HG03175 (cell line): Measurements from ENCODE around the gene GSKIP.
"Not testable (repeated sequence)": the region's sequence is repeated elsewhere in the genome, so short reads cannot be mapped to it uniquely, and the experiment has no call there.

Experiments used
- ATAC-seq: cut with Tn5 transposase; IDR thresholded peaks from one replicate; pipeline ENCODE4 v1.9.1; 2021; ENCODE audit warnings: mild to moderate bottlenecking, moderate library complexity; ENCODE audit not compliant: unreplicated experiment

Gene GSKIP, protein sequence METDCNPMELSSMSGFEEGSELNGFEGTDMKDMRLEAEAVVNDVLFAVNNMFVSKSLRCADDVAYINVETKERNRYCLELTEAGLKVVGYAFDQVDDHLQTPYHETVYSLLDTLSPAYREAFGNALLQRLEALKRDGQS

DNA sequence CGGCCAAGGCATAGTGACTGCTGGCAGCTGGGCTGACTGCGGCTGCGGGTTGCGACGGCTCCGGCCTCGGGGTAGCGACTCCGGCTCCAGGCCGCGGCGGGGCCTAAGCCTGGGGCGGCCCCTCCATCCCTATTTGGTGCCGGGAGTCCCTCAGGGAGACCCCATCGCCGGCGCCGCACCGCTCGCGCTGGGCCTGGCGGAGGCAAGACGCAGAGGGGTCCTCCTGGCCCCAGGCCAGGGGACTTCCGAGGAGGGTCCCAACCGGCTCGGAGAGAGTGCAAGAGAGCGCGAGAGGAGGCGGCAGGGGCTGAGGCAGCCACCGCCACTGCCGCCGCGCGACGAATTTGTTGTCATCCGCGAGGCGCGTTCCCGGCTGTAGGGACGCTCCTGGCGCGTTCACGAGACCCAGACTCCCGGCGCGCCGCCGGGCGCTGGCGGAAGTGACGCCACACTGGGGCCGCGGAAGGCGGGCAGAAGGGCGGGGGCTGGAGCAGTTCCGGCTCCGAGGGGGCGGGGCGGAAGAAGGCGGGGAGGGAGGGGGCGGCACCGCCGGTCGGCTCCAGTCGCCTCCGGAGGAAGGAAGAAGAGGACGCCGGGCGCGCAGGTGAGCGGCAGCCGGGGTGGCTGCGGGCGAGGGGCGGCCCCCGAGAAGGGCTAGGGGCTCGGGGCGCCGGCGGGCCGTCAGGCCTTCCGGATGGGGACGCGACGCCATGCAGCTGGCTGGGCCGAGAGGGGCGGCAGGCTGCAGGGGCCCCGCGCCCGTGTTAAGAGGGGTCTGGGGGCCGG, at the start of gene GSKIP, which contains the start of gene ATG2B:
TSS of gene GSKIP (plus strand) at position 562 of the 786 bp plus-strand sequence. CDS start 18,722 bp downstream, outside the sequence.
TSS of gene ATG2B (minus strand) at position 377 of the 786 bp plus-strand sequence. CDS start at position 12, 365 bp downstream.
- ATAC-seq, result peak; percentile 76

DNA sequence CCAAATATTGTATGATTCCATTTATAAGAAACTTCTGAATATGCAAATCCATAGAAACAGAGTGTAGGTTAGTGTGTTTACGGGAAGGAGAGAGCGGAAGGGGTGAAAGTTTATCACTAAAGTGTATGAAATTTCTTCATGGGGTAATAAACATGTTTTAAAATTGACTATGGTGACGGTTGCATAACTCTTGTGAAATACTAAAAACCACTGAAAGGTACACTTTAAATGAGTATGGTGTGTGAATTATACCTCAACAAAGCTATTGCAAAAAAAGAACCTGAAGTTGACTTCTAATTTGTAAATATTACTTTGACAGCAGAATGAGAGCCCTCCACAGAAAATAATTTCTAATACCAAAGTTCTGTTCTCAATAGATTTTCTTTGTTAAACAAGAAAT, 47.2 kb upstream of the GSKIP start:
- no peak for ATAC-seq

DNA sequence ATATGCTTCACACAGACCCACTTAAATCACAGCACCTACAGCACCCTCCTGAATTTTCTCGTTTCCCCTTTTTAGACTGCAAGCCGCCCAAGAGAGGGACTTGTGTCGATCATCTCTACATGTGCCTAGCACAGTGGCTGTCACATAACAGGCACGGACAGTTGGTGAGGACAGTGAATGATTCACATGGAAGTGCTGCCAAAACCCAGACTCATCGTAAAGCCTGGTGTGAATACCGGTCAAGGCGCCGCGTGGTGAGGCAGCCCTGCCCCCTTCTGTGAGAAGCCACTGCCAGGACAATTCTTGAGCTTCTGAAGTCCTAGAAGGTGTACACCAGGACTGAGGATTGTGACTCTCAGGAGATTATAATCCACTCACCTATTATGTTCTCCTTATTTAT, 44.5 kb upstream of the GSKIP start:
- no peak for ATAC-seq

DNA sequence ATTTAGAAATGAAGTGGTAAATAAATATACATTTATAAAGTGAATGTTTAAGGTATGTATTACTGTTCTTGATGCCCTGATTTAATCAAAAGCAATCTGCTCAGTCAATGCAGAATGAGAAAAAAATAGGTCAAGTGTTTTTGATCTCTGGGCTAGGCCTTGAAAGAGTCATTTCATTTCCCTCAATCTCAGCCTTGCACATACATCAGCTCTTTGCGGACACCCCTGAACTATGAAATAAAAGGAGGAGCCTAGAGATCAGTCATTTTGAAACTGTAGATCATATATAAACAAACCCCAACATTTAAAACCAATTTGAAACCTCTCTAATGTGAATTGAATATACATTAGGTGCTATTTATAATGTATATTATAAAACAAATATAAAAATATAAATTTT, 42.7 kb upstream of the GSKIP start:
- ATAC-seq, result no peak

DNA sequence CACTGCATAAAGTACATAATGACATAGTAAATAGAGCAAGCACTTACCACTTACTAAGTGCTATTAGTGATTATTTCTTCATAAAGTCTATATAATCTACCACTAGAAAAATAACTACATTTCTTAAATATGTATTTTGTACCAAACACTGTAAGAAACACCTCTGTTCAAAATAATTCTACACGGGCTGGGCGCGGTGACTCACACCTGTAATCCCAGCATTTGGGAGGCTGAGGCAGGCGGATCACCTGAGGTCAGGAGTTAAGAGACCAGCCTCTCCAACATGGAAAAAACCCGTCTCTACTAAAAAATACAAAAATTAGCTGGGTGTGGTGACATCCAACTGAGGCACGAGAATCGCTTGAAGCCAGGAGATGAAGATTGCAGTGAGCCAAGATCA, 39.1 kb upstream of the GSKIP start:
- ATAC-seq, result no peak

DNA sequence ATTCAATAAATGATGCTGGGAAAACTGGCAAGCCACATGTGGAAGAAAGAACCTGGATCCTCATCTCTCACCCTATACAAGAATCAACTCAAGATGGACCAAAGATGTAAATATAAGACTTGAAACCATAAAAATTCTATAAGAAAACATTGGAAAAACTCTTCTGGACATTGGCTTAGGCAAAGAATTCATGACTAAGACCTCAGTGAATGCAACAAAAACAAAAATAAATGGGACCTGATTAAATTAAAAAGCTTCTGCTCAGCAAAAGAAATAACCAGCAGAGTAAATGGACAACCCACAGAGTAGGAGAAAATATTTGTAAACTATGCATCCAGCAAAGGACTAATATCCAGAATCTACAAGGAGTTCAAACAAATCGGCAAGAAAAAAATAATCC, 24.8 kb upstream of the GSKIP start:
- no peak for ATAC-seq

DNA sequence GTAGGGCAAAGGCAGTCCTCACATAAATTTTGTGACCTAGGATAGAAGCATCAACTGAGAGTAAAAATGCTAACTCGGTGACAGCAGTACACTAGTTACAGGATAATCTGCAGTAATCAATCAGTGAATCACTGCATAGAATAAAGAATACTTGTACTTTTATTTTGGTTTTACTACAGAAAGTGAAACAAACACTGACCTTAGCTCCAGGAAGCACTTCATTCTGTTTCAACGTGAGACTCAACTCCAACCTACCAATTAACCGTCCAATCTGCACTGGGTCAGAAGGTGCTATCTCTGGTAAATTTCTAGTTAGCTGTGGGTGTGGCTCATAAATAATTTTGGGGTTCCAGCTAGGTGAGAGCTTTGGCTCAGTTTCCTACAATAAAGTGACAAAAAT, 22.0 kb upstream of the GSKIP start:
- ATAC-seq, result no peak

DNA sequence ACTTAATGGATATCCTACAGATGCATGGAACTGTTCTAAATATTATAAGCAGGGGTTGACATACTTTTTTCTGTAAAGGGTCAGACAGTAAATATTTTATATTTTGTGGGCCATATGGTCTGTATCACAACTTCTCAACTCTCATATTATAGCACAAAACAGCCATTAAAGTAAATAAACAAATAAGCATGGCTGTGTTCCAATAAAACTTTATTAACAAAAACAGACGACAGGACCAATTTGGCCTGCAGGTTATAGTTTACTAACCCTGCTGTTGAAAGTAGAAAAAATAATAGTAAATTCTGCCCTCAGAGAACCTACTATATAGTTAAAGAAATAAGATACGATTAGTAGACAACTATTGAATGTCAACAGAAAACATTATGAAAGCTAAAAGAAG, 17.7 kb upstream of the GSKIP start:
- ATAC-seq, result no peak

DNA sequence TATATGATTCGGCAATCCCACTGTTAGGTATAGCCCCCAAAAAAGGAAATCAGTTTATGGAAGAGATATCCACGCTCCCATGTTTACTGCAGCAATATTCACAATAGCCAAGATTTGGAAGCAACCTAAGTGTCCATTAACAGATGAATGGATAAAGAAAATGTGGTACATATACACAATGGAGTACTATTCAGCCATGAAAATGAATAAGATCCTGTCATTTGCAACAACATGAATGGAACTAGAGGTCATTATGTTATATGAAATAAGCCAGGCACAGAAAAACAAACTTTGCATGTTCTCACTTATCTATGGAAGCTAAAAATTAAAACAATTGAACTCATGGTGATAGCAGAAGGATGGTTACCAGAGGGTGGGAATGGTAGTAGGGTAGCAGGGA, 15.4 kb upstream of the GSKIP start:
- not testable (repeated sequence) for ATAC-seq

DNA sequence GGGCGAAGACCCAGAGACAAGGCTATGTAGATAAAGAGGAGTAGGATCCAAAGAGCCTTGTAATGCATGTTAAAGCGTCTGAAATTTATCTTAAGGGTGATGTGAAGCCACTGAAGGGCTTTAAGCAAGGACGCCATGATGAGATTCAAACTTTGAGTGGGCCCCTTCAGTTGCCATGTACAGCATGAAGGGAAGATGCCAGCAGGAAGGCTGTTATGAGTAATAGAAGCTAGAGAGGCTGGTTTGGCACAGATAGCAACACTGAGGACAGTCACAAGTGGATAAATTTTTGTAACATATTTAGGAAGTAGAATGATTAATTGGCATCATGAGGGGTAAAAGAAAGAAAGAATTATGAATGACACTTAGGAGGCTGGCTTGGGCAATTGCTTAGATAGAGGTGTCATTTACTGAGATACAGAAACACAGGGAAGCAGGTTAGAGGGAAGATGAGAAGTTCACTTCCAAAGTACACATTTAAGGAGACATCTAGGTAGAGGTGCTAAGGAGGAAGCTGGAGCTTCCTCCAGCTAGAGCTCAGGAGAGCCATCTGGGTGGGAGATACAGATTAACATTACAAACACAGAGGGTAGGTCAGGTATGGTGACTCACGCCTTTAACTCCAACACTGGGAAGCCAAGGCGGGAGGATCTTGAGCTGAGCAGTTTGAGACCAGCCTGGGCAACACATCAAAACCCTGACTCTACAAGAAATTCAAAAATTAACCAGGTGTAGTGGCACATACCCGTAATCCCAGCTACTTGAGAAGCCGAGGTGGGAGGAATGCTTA, 13.8 kb upstream of the GSKIP start:
- no peak for ATAC-seq

DNA sequence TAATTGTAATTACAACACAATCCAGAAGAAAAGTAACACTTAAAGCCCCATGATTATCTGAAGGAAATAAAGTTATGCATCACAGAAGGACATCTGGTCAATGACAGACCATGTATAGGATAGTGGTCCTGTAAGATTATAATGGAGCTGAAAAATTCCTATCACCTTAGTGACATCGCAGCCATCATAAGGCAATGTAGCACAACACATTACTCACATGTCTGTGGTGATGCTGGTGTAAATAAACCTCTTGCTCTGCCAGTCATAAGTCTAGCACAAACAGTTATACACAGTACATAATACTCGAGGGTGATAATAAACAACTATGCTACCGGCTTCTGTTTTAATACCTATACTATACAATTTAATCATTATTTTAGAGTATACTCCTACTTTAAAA, 11.3 kb upstream of the GSKIP start:
- ATAC-seq, result no peak

DNA sequence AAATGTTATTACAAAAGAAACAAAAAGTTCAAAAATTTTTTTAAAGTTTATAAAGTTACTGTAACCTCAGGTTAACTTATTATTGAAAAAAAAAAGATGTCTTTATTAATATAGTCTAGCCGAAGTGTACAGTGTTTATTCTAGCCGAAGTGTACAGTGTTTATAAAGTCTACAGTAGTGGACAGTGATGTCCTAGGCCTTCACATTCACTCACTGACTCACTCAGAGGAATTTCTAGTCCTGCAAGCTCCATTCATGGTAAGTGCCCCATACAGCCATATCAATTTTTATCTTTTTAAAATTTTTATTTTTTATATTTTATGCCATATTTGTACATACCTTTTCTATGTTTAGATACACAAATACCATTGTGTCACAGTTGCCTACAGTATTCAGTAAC, 10.6 kb upstream of the GSKIP start:
- ATAC-seq, result no peak

DNA sequence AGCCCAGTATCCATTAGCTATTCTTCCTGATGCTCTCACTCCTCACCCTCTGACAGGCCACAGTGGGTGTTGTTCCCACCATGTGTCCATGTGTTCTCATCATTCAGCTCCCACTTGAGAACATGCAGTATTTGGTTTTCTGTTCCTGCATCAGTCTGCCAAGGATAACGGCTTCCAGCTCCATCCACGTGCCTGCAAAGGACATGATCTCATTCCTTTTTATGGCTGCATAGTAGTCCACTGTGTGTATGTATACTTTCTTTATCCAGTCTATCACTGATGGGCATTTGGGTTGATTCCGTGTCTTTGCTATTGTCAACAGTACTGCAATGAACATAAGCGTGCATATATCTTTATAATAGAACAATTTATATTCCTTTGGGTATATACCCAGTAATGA, 9.1 kb upstream of the GSKIP start:
- ATAC-seq, result no peak

DNA sequence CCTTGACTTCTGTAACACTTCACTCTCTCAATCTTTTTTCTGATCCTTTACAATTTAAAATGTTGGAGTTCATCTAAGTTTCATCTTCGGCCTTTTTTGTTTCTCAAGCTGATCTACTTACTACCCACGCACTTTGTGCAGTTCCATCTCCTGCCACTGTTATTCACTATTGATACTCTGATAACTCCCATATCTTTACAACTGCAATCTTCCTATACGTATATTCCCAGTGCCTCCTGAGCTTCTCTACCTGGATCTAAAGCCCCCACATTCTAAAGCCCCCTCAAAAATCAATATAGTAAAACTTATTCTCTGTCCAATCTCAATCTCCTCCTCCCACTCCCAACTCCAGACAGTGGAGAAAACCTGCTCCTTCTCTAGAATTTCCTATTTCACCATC, 6.1 kb upstream of the GSKIP start:
- no peak for ATAC-seq

DNA sequence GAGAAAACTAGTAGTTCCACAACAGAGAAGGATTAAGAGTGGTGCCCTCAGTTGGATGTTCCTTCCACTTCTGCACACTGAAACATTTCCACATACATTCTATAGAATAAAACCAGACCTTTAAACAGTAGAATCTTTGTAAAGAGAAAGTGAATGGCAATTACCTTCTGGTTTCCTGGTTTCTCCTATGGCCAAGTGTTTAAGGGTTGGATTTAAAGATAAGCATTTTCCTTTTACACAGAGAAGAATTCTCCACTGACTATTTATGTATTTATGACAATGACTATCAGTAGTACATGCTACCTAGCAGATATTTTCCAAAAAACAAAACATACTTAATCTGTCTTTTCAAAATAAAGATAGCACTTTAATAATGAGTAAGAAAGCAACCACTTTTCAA, 3.4 kb upstream of the GSKIP start:
- no peak for ATAC-seq

DNA sequence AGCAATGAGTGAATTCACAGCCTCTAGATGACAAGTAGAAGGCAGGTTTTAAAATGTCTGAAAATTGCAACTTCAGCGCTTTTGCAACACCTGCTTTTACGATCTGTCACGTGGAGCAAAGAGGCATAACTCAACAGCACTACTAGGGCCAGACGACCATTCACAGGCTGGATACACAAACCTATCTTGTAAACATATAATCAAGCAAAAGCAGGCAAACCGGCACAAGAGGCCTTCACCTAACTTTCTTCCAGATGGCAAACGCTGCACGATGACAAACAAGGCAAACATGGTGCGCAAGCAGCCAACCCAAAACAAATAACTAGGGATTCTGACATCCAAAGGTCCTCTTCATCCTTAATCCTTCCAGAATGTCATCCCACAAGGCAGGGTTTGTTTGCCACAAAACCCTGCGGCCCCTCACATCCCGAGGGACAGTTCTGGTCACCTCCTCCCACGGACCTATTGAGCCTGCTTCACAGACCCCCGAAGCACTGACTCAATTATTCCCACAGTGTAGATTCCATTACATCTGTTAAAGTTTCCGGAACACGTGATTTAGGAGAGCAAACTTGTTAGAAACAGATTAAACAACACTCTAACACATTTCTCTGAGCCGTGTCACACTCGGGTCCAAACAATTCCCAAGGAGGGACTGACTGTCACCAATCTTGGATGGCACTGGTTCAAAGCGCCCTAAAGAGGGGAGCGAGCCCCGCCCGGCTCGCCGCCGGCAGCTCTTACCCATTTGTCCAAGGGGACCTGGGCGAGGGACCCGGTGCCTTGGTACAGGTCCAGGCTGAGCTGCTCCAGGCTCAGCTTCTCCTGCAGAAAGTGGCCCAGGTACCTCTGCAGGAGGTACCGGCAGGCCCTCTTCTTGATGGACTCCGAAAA, 1.0 kb upstream of the GSKIP start:
- ATAC-seq, result peak; percentile 36

DNA sequence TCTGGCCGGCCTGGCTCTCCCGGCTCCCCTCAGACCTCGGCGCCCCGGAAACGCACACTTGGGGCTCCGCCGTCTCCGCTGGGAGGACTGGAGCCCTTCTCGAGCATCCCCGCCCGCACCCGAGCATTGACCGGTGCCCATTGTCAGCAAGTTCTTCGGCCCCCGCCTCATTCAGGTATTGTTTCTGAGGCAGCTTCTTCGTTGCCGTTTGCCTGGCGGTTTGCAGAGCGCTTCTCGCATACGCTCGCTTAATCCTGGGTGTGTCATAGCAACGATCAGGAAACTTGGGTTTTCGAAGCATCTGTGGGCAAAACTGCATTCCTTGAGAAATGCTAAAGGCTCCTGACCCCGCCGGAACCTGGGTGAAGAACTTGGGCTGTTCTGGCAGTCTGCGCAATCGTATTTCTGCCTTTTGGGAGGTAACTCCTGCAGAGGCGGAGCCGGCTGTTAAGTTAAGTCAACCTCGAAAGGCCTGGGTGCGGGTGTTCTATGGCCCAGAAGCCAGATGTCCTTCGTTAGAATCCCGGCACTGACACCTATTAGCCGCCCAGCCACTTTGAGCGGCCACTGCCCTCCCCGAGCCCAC, 518 bp downstream of the GSKIP start:
- peak; percentile 38 for ATAC-seq

DNA sequence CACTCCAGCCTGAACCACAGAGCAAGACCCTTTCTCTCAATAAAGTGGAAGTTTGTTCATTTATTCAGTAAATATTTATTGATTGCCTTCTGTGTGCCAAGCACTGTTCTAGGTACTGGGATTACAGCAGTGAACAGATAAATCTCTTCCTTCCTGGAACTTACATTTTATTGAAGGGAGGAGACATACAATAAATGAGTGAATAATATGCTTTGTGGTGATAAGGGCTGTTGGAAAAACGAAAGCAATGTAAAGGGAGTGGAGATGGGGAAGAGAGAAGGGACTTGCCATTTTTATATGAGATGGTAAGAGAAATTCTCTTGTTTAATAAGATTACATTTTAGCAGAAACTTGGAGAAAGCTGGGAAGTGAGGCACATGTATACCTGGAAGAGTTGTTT, 1.6 kb downstream of the GSKIP start:
- ATAC-seq, result no peak

DNA sequence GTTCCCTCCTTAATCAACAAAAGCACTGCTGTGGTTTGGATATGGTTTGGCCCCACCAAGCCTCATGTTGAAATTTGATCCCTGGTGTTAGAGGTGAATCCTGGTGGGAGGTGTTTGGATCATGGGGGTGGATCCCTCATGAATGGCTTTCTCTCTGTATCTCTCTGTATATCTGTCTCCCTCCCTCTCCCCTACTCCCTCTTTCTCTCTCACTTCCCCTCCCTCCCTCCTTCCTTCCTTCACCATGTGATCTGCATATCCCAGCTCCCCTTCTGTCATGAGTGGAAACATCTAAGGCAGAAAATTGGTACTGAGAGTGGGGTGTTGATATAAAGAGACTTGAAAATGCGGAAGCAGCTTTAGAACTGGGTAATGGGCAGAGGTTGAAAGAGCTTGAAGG, 5.2 kb downstream of the GSKIP start:
- ATAC-seq, result no peak

DNA sequence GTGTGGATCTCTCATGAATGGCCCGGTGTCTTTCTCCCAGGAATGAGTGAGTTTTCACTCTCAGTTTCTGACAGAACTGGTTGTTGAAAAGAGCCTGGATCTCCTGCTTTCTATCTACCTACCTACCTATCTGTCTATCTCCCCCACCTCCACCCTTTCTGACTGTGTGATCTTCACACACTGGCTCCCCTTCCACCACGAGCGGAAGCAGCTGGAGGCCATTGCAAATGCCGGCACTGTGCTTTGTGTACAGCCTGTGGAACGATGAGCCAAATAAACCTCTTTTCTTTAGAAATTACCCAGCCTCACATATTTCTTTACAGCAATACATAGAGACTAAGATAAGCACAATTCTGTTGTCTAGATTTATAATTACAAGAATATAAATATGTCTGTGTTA, 7.2 kb downstream of the GSKIP start:
- ATAC-seq, result no peak

DNA sequence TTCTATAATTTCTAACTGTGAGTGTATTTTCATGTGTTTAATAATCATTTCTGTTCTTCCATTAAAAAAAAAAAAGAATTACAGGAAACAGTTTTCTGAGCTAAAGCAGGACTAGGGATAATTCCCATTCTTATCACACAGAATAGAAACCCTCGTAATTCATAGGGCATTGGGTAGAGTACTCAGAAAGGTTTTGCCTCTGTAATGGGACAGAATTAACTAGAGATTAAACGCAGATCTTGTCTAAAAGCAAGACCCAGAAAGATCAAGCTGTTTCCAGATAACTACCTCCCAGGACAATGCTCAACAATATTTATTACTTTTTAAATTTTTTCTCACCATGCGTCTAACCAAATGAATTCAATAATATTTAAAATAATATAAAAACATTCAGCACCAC, 10.2 kb downstream of the GSKIP start:
- ATAC-seq, result no peak
